Measurements from ENCODE around the gene MESP2. TPM values are rescaled to one million over a fixed set of nuclear protein-coding genes. Genes with fewer than 3 reads are reported as not detected.

Gene MESP2
- total RNA-seq, 4 donors from 2014 or later, result 0.45 to 1.1 TPM; not detected in 2

- DNase-seq (ENCODE audit: low spot score in 2 of 2), result peak in 1 of 2 donors; percentile 85
- WGBS, 2 donors, result 85 to 87% methylated on average over 15 to 16 of the region's 16 CpGs
- intact Hi-C loops (cut with DNase I; ENCODE audit: low total_unique reads), result loop anchor here (5.0 kb wide), 1 partner anchor 106 kb away; no protein-coding TSS in a partner anchor
- TF ChIP-seq POLR2A (IDR thresholded peaks at IDR 0.05) (no peak), CTCF (IDR thresholded peaks at IDR 0.05) (no peak)
- no peak overlapping the region for H3K4me3 ChIP-seq (ENCODE audit: low read depth, poor library complexity, severe bottlenecking)
Measured at GRCh38 chr15:89766357-89767311, 9.5 kb upstream of the MESP2 start.

GRCh38 chr15:89767411-89767915 is 8.7 kb upstream of the MESP2 start:
- 64 to 79% methylated on average over 7 to 8 of the region's 8 CpGs for WGBS, 2 donors
- H3K4me3 ChIP-seq (ENCODE audit: low read depth, poor library complexity, severe bottlenecking), result no peak overlapping the region
- TF ChIP-seq POLR2A (IDR thresholded peaks at IDR 0.05) (no peak), CTCF (IDR thresholded peaks at IDR 0.05) (no peak)
- peak in 1 of 2 donors; percentile 86 for DNase-seq (ENCODE audit: low spot score in 2 of 2)
- intact Hi-C loops (cut with DNase I; ENCODE audit: low total_unique reads), result loop anchor here (5.0 kb wide), 1 partner anchor 105 kb away; no protein-coding TSS in a partner anchor

- WGBS, 2 donors, result 64 to 74% methylated on average over 5 to 7 of the region's 7 CpGs
- no peak for TF ChIP-seq POLR2A (IDR thresholded peaks at IDR 0.05)
- TF ChIP-seq CTCF (IDR thresholded peaks at IDR 0.05), result no peak
- DNase-seq (ENCODE audit: low spot score in 2 of 2), result peak in 1 of 2 donors; percentile 85
- intact Hi-C loops (cut with DNase I; ENCODE audit: low total_unique reads), result loop anchor here (5.0 kb wide), 1 partner anchor 104 kb away; no protein-coding TSS in a partner anchor
- no peak overlapping the region for H3K4me3 ChIP-seq (ENCODE audit: low read depth, poor library complexity, severe bottlenecking)
Measured at GRCh38 chr15:89768071-89768500, 8.0 kb upstream of the MESP2 start.

GRCh38 chr15:89769366-89769765 is 6.8 kb upstream of the MESP2 start:
- no peak for DNase-seq (ENCODE audit: low spot score in 2 of 2)
- WGBS, 2 donors, result 79 to 92% methylated on average over 3 of the region's 3 CpGs
- H3K4me3 ChIP-seq (ENCODE audit: low read depth, poor library complexity, severe bottlenecking), result no peak overlapping the region
- TF ChIP-seq CTCF (IDR thresholded peaks at IDR 0.05) (no peak), POLR2A (IDR thresholded peaks at IDR 0.05) (no peak)
- intact Hi-C loops (cut with DNase I; ENCODE audit: low total_unique reads), result loop anchor here (5.0 kb wide), 1 partner anchor 103 kb away; no protein-coding TSS in a partner anchor

GRCh38 chr15:89770041-89770440 is 6.1 kb upstream of the MESP2 start:
- no peak for DNase-seq (ENCODE audit: low spot score in 2 of 2)
- WGBS, 2 donors, result 79 to 84% methylated on average over 3 of the region's 3 CpGs
- no peak overlapping the region for H3K4me3 ChIP-seq (ENCODE audit: low read depth, poor library complexity, severe bottlenecking)
- TF ChIP-seq POLR2A (IDR thresholded peaks at IDR 0.05) (no peak), CTCF (IDR thresholded peaks at IDR 0.05) (no peak)
- intact Hi-C loops (cut with DNase I; ENCODE audit: low total_unique reads), result no loop called here
